GM21737 (cell line): ENCODE results near the gene TTLL13.

Experiments
- ATAC-seq: cut with Tn5 transposase; IDR thresholded peaks from one replicate; pipeline ENCODE4 v1.9.1; 2021; ENCODE audit warnings: mild to moderate bottlenecking, moderate library complexity; ENCODE audit not compliant: unreplicated experiment

TTLL13 gene

DNA sequence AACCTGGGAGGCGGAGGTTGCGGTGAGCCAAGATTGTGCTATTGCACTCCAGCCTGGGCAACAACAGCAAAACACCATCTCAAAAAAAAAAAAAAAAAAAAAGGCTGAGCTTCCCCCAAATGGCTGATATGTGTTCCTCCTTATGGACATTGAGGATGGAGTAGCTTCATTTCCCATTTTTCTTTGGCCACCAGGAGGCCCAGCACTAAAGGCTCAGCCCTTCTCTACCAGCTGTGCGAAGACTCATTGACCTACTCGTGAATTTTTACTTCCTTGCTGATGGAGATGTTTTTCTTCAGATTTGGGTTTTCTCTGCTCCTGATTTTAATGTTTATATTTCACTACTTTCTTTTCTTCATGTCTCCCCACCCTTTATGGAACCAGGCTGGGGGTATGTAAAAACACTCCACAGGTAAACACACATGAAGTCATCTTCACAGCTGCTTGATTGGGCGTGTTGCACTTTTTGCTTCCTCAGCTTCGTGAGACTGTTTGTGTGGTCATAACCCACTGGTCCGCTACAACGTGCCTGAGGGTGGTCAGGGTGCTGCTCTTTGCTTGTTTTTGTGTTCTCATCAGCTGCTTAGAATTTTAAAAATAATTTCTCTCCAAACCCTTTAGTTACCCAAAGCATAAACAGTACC, 34.7 kb upstream of the TTLL13 start:
- no peak for ATAC-seq

DNA sequence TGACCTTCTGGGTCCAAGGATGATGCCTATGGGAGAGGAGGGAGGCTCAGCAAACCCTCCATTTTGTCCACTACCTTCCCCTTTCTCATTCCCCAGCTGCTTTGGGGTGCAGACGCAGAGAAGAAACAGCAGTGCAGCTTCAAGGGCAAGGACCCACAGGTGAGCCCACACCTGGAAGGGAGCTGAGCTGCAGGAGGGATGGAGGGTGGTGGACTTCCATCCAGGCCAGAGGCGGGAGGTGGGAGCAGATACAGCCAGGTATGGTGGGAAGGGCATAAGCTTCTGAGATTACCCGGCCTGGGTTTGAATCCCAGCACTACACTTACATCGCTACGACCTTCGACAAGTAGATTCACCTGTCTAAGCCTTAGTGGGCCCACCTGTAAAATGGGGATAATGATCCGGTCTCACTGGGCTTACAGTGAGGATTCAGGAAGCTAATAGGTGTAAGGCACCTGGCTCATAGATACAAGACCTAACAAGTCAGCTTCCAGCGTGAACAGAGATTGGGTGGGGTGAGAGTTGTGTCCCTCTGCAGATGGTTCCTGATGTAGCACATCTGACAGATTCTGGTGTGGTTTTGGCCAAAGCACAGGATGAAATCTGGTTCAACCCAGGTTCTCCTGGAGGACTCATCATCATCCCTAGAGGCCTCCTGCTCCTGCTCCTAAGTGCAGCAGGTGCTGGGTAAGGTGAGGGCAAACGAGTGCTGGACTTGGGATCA, 31.5 kb upstream of the TTLL13 start:
- ATAC-seq, result no peak

DNA sequence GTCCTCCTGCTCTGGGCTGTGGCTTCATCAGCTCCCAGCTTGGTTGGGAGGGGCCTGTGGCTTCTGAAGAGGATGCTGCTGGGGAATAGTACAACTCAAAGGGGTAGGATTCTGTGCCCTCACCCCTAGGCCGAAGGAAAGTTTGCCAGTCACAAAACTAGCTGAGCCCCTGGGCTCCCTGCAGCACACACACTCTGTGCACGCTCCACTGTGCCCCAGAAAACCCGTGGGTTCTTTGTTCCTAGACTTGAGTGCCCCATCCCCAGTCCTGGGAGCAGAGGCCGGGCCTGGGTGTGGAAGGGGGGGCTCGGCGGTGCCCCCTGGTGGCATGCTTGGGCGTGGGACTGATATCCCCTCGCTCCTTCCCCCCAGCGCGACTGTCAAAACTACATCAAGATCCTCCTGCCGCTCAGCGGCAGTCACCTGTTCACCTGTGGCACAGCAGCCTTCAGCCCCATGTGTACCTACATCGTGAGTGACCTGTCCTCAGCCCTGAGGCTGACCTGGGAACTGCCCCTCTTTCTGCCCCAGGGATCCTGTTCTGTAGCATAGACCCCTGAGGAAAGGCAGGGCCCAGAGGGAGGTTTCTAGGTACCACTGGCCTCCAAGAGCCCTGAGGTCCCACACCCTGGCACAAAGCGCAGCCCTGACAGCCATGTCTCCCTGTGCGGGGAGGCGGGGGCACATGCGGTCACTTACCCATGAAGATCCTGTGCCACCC, 29.8 kb upstream of the TTLL13 start:
- no peak for ATAC-seq

DNA sequence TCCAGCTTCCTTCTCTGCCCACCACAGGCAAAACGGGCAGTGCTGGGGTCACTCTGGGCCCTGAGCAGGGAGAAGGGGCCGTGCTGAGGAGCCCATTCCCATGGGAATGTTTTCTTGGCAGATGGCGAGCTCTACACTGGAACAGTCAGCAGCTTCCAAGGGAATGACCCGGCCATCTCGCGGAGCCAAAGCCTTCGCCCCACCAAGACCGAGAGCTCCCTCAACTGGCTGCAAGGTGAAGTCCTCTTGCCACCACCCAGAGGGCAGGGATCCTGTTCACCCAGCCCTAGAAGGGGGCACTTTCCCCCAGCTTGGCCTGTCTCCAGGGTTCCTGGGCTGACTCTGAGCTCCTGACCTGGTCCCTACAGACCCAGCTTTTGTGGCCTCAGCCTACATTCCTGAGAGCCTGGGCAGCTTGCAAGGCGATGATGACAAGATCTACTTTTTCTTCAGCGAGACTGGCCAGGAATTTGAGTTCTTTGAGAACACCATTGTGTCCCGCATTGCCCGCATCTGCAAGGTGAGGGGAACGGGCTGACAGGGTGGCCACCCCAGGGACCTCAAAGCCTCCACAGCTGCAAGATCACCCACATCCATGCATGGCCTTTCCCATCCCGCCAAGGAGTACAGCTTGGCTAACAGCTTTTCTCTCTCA, 28.0 kb upstream of the TTLL13 start:
- ATAC-seq, result no peak

DNA sequence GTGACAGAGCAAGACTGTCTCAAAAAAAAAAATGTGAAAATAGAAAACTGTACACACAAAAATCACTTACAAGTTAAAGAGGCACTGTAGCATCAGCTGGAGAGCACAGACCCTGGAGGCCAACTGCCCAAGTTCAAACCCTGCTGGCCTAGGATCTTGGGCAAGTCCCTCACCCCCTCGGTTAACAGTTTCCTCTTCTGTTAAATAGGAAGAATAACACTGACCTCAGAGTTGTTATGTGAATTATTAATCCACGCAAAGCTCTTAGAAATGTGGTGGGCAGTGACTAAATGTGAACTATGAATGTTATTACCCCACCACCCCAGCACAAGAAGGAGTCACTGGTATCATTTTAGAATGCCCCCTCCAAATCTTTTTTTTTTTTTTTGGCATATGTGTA, 26.8 kb upstream of the TTLL13 start:
- ATAC-seq, result no peak

DNA sequence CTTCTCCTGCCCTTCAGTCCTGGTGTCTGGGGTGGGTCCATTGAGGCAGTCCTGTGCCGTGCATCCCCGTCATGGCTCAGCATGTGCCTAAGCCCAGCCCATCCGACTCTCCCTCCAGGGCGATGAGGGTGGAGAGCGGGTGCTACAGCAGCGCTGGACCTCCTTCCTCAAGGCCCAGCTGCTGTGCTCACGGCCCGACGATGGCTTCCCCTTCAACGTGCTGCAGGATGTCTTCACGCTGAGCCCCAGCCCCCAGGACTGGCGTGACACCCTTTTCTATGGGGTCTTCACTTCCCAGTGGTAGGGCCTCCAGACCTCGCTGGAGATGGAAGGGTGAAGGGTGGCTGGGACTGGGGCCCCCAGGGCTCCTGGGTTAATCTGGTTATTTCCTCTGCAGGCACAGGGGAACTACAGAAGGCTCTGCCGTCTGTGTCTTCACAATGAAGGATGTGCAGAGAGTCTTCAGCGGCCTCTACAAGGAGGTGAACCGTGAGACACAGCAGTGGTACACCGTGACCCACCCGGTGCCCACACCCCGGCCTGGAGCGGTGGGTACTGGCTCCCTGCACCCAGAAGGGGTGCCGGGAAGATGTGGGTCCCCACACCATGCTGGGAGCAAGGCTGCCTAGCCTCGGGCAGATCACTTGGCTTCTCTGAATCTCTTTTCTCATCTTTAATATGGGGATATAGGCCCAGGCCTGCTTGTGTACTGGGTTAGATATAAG, 25.8 kb upstream of the TTLL13 start:
- ATAC-seq, result no peak

DNA sequence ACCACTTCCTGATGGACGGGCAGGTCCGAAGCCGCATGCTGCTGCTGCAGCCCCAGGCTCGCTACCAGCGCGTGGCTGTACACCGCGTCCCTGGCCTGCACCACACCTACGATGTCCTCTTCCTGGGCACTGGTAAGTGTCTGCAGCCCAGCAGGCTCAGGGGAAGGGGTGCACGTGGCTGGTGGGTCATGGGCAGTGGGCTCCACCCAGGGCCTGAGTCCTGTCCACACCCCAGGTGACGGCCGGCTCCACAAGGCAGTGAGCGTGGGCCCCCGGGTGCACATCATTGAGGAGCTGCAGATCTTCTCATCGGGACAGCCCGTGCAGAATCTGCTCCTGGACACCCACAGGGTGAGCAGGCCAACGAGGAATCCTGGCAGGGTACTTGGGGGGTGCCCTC, 24.3 kb upstream of the TTLL13 start:
- no peak for ATAC-seq

DNA sequence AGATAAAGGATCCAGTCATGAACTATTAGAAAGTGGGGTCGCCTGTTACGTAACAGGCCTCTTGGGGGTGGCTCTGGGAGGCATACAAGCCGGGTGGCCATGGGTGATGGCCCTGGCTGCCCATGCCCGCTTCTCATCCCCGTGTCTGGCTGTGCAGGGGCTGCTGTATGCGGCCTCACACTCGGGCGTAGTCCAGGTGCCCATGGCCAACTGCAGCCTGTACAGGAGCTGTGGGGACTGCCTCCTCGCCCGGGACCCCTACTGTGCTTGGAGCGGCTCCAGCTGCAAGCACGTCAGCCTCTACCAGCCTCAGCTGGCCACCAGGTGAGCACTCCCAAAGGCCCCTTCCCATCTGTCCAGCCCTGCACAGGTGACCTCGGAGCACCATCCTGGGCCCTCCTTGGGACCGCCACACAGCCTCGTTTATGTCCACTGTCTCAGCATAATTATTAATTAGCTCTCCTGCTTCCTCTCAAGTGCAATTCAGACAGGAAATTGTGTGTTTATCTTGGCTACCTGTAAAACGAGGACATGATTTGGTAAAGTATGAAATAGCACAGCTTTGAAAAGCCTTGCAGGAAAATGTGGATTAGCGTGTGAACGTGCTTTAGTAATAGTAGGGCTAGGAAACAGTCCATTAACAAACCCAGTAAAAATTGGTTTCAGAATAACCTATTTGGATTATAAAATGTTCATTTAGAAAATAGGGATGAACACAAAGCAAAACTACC, 23.7 kb upstream of the TTLL13 start:
- no peak for ATAC-seq

DNA sequence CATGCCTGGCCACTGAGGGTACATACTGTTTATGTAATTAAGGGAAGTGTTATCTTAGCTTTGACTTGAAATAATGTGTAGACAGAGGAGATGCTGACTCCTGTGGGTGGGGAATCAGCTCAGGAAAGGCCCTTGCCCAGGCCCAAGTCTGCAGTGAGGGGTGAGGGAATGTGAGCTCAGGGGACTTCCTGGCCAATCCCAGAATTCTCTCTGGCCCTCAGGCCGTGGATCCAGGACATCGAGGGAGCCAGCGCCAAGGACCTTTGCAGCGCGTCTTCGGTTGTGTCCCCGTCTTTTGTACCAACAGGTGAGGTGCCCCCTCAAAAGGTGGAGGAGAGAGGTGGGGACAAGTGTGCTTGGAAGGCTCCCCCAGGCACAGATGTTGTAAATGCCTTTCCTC, 22.0 kb upstream of the TTLL13 start:
- no peak for ATAC-seq

DNA sequence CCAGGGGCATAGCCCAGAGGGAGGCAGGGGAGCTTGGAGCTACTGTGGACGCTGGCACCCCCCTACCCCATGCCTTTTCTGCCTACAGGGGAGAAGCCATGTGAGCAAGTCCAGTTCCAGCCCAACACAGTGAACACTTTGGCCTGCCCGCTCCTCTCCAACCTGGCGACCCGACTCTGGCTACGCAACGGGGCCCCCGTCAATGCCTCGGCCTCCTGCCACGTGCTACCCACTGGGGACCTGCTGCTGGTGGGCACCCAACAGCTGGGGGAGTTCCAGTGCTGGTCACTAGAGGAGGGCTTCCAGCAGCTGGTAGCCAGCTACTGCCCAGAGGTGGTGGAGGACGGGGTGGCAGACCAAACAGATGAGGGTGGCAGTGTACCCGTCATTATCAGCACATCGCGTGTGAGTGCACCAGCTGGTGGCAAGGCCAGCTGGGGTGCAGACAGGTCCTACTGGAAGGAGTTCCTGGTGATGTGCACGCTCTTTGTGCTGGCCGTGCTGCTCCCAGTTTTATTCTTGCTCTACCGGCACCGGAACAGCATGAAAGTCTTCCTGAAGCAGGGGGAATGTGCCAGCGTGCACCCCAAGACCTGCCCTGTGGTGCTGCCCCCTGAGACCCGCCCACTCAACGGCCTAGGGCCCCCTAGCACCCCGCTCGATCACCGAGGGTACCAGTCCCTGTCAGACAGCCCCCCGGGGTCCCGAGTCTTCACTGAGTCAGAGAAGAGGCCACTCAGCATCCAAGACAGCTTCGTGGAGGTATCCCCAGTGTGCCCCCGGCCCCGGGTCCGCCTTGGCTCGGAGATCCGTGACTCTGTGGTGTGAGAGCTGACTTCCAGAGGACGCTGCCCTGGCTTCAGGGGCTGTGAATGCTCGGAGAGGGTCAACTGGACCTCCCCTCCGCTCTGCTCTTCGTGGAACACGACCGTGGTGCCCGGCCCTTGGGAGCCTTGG, 21.3 kb upstream of the TTLL13 start:
- ATAC-seq, result no peak

DNA sequence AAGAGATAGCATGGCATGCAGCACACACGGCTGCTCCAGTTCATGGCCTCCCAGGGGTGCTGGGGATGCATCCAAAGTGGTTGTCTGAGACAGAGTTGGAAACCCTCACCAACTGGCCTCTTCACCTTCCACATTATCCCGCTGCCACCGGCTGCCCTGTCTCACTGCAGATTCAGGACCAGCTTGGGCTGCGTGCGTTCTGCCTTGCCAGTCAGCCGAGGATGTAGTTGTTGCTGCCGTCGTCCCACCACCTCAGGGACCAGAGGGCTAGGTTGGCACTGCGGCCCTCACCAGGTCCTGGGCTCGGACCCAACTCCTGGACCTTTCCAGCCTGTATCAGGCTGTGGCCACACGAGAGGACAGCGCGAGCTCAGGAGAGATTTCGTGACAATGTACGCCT, 20.4 kb upstream of the TTLL13 start:
- ATAC-seq, result no peak

DNA sequence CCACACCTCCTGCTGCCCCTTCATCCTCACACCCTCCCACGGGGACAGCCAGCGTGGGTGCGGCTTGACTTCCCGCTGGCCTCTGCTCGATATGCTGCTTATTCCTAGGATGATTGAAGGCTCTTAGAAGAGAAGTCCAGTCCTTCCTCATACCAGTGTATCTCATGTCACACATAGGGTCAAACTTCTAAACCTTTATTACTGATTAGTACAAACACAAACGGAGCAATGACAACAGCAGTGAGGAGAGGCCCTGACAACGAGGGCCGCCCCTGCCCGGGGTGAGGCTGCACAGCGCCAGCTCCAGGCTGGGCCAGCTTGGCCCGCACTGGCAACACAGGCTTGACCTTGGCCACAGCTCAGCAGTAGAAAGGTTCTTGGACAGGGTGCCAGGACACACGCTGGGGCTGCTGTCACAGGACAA, 19.3 kb upstream of the TTLL13 start:
- no peak for ATAC-seq

DNA sequence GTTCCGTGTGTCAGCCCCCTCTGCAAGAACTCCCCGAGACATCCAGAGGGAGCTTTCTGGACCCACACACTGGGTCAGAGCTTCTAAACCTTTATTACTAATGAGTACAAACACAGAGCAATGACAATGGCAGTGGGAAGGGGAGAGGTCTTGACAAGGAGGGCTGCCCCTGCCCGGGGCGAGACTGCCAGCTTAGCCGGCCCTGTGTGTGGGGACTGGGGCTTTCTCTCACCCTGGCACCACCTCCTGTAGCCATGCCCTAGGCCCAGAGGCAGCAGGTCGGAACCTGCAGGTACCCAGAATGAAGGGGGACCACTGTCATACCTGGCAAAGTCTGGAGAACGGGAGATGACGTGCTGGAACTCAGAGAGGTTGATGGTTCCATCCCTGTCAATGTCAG, 18.7 kb upstream of the TTLL13 start:
- ATAC-seq, result no peak

DNA sequence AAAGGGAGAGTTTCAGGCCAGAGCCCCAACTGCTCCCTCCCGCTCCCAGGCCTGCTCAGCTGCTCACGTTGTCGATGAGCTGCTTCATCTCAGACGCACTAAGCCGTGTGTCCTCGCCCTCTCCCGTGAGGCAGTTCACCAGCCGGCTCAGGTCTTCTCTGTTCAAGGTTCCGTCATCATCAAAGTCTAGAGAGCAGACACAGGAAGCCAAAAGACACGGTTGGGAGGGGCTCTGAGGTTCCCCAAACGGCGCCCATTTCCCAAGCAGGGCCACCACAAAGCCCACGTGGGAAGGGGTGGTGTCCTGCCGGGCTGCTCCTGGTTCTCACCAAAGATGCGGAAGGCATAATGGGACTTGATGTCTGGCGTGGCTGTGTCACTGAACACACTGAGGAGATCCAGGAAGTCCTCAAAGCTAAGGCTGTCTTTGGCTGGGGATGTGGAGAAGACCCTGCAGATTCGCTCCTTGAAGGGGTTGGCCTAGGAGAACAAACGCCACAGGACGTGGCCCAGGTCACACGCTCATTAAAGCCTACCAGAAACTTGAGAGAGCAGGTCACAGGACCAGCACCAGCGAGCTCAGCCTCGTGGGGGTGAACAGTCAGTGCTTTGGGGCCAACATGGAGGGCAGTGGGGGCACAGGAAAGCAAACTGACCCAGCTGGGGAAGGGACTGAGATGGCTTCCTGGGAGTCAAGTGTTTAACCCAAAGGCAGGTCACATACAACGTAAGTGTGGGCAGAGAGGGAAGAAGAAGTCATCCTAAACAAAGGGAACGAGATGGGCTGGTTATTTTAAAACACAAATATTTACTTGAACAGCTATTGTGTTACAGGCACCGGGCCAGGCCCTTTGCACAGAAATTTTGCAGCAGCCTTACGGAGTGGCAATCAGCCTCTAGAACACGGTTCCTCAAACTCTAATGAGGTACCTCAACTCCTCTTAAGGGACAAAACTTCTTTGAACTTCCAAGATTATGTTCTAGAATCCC, 18.0 kb upstream of the TTLL13 start:
- ATAC-seq, result no peak

DNA sequence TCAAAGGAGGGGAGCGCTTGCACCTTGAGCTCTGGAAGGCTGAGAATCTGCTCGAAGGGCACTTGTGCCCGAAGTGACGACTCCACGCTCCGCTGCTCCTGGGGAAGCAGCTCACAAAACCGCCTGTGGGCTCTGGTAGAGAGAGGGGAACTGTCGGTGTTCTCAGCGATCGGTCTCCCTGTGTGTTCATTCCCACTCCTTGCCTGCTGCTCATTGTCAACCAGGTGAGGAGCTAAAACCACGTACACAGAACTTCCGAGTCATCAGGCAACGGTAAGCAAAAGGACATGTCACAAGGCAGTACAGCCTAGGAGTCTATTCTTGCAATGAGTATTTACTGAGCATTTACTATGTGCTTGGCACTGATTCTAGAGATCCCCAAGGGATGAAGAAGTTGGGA, 17.2 kb upstream of the TTLL13 start:
- ATAC-seq, result no peak

DNA sequence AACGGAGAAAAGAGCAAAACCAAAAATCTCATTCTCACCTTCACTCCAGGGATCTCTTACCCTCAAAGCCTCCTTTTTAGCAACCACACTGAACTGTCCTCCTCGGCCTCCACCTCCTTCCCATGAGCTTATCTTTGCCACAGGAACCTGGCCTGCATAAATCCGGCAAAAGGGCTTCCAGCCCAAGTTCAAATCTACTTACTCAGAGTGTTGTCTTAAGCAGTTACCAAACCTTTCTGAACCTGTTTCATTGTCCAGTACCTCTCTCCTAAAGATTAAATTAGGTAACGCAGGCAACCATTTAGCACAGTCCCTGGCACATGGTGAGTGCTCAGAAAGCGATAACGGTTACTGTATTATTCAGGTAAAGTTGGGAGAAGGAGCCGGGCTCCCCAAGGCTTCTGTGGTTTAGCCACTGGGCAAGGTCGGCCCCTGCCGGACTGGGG, 16.4 kb upstream of the TTLL13 start:
- no peak for ATAC-seq

DNA sequence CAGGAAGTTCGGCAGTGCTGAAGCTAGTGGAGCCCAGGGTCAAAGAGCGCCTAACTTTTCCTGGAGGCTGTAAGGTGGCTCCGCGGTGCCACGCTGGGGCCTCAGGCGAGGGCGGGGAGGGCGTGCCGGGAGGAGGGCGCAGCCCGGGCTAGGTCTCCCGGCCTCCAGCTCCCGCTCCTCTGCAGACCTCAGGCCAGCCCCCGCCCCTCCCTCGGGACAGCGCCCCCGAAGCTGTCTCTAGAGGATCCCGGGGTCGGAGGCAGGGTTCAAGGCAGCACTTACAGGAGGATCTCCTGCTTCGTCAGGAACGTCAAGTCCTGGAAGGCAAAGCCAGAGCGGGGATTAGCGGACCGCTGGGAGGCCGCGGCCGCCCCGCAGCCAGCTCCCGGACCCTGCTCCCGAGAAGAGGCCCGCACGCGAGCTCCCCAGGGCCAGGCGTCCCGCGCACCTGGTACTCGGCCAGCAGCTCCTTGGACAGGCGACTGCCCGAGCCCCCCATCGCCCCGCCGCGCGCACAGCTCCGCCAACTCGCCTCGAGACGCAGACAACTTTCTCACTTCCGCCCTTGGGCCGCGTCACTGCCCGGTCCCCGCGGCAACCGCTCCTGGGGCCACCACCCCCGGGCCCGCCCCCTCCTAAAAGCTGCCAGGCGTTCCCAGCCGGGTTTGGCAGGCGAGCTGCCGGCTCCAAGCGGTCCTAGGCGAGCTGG, 15.8 kb upstream of the TTLL13 start, which contains the start of gene CIB1:
CIB1 (minus strand) TSS at position 555 of the 709 bp plus-strand sequence; CDS start at position 499, 56 bp downstream.
- ATAC-seq, result peak; percentile 83
